BJ (cell line): Measurements from ENCODE around the gene SLC35E3. TPM values are rescaled to one million over a fixed set of nuclear protein-coding genes. Genes with fewer than 3 reads are reported as not detected.

Source experiments
- CTCF ChIA-PET: fragments of 350-600 bp; formaldehyde crosslinking; extraction: SDS; loops from one replicate; lab custom pipeline; 2021; ENCODE audit warnings: antibody characterized with exemption, inconsistent platforms; lab: Yijun Ruan, JAX
- POLR2A ChIA-PET: fragments of 300-600 bp; sonication (Branson Sonifier 250); formaldehyde crosslinking; extraction: SDS; loops from one replicate; lab custom pipeline; 2021; ENCODE audit warnings: antibody characterized with exemption; lab: Charles Lee
- DNase-seq: peaks from one replicate; pipeline ENCODE4 v3.0.0-alpha.2; 2011; ENCODE audit warnings: low read depth
- H3K27me3 ChIP-seq: 2 replicates; pipeline ENCODE4 v1.6.0; 2011; ENCODE audit warnings: low read length; ENCODE audit not compliant: control insufficient read depth, insufficient read depth
- H3K36me3 ChIP-seq: 2 replicates; pipeline ENCODE4 v1.5.1; 2011; ENCODE audit warnings: low read length; ENCODE audit not compliant: control insufficient read depth, insufficient read depth
- H3K4me3 ChIP-seq: 2 replicates; pipeline ENCODE4 v1.5.1; 2011; ENCODE audit warnings: low read depth, mild to moderate bottlenecking, control low read depth, low read length
- CTCF ChIP-seq: IDR thresholded peaks from 2 replicates; pipeline ENCODE4 v1.5.1; 2011; ENCODE audit warnings: low read depth, mild to moderate bottlenecking, control low read depth, inconsistent platforms, low read length, moderate library complexity; ENCODE audit not compliant: insufficient read depth
- polyA plus RNA-seq: library from polyadenylated mRNA; depleted of rRNA; stranded (reverse); fragments of >200 nt; gene quantifications from 2 replicates; pipeline ENCODE4 v1.2.3, GENCODE V29; 2011

The SLC35E3 gene
- polyA plus RNA-seq, 1 experiment: 5.7 TPM

GRCh38 chr12:68821357-68822188 lies 75.6 kb downstream of the SLC35E3 start:
- H3K36me3 ChIP-seq: peaks cover 27% of the 10 kb centered on the region

GRCh38 chr12:68823696-68824095 lies 77.7 kb downstream of the SLC35E3 start:
- CTCF ChIA-PET: interaction anchor here (4.7 kb wide), 1 partner anchor 7 kb away, joined by 33 read pairs; no protein-coding TSS in a partner anchor
- POLR2A ChIA-PET: no interaction called here
- H3K36me3 ChIP-seq: peaks cover 23% of the 10 kb centered on the region
- no peaks in the 10 kb centered on the region for H3K27me3 ChIP-seq
- H3K4me3 ChIP-seq: no peak overlapping the region
- DNase-seq: no peak
- no peak for TF ChIP-seq CTCF

More at GRCh38 chr12:68821357-68822188, 75.6 kb downstream of the SLC35E3 start:
- no peak for DNase-seq
- CTCF ChIA-PET: interaction anchor here (1.2 to 4.7 kb wide), 2 partner anchors 9 to 14 kb away, joined by 6 to 33 read pairs; partner anchors contain the start of gene MDM2
- H3K4me3 ChIP-seq: no peak overlapping the region
- H3K27me3 ChIP-seq: no peaks in the 10 kb centered on the region
- POLR2A ChIA-PET: no interaction called here
- TF ChIP-seq CTCF: no peak

DNA sequence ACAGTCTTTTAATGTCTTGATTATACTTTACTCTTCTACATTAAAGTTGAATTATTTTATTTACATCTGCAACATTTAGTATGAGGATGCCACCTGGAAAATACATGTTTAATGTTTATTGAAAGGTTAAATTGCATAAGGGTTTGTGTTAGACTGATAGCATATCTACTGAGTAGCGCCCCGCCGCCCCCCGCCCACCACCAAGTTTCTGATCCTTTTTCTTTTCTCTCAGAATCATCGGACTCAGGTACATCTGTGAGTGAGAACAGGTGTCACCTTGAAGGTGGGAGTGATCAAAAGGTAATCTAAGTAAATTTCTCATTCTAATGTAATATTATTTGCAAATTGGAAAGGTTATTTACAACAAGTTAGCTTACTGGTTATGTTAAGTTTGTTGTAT lies 78.2 kb downstream of the SLC35E3 start:
- Histone ChIP-seq H3K36me3 (peaks cover 24% of the 10 kb centered on the region), H3K4me3 (no peak overlapping the region), H3K27me3 (no peaks in the 10 kb centered on the region)
- ChIA-PET POLR2A (no interaction called here), CTCF (no interaction called here)
- no peak for TF ChIP-seq CTCF
- DNase-seq: no peak

DNA sequence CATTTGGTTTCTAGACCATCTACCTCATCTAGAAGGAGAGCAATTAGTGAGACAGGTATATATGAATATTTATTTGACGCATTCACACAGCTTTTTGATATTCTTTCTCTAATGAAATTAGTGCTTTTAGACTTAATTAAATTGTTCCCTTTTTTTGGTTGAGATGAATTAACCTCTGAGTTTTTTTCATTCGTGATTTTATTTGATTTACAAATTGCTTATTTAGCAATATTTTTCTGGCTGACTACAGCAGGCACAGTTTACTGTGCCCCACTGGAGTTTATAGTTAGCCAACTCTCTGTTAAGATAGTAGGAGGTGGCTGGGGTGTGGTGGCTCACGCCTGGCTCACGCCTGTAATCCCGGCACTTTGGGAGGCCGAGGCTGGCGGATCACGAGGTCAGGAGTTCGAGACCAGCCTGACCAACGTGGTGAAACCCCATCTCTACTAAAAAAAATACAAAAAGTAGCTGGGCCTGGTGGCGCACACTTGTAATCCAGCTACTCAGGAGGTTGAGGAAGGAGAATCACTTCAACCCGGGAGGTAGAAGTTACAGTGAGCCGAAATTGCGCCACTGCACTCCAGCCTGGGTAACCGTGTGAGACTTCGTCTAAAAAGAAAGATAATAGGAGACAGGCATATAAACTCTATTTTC lies 78.7 kb downstream of the SLC35E3 start:
- DNase-seq: no peak
- TF ChIP-seq CTCF: no peak
- Histone ChIP-seq H3K36me3 (peaks cover 25% of the 10 kb centered on the region), H3K27me3 (no peaks in the 10 kb centered on the region), H3K4me3 (no peak overlapping the region)
- CTCF ChIA-PET: no interaction called here
- POLR2A ChIA-PET: no interaction called here

DNA sequence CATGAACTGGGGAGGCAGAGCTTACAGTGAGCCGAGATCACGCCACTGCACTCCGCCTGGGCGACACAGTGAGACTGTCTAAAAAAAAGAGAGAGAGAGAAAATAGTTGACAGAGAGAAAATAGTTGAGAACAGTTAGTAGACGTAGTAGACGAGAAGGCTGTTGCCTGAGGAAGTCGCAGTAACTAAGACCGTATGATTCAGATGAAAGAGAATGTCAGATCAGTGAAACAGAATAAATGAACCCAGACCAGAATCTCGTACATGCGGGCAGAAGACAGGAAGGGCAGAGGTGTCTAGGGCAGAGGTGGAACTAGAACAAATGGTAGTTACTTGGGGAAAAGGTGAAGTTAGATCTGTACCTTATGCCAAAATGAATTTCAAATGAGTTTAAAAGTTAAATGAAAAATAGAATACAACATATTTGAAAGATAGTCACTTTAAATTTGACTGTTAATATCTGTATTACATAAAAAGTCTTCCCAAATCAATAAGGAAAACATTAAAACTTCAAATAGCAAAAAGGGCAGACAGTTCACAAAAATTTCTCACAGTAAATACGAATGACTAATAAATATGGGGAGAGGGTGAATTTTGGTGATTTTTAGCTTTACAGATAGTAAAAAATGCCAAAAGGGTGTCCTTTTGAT lies 79.7 kb downstream of the SLC35E3 start:
- Histone ChIP-seq H3K27me3 (no peaks in the 10 kb centered on the region), H3K4me3 (no peak overlapping the region), H3K36me3 (peaks cover 25% of the 10 kb centered on the region)
- ChIA-PET POLR2A (interaction anchor here (0.7 kb wide), 1 partner anchor 190 kb away, joined by 11 read pairs; no protein-coding TSS in a partner anchor), CTCF (no interaction called here)
- DNase-seq: no peak
- no peak for TF ChIP-seq CTCF
